GM18511 (cell line): Measurements from ENCODE around the gene PPFIA4.

Experiments
- ATAC-seq: cut with Tn5 transposase; IDR thresholded peaks from one replicate; pipeline ENCODE4 v1.9.1; 2021; ENCODE audit warnings: mild to moderate bottlenecking, moderate library complexity; ENCODE audit not compliant: unreplicated experiment

The PPFIA4 gene

GRCh38 chr1:203056012-203056411 lies 29.7 kb downstream of the PPFIA4 start:
- no peak for ATAC-seq

- no peak for ATAC-seq
These were observed 30.2 kb downstream of the PPFIA4 start for GRCh38 chr1:203056516-203056915.

GRCh38 chr1:203057911-203058675 lies 31.8 kb downstream of the PPFIA4 start:
- ATAC-seq, result no peak

GRCh38 chr1:203058676-203058935 lies 32.3 kb downstream of the PPFIA4 start:
- ATAC-seq, result no peak

GRCh38 chr1:203059485-203059884 lies 33.2 kb downstream of the PPFIA4 start:
- no peak for ATAC-seq

GRCh38 chr1:203060115-203060514 lies 33.8 kb downstream of the PPFIA4 start:
- ATAC-seq, result no peak

- ATAC-seq, result no peak
These were observed 37.0 kb downstream of the PPFIA4 start for GRCh38 chr1:203063287-203063686.

GRCh38 chr1:203065191-203065590 lies 38.9 kb downstream of the PPFIA4 start:
- ATAC-seq, result no peak

- no peak for ATAC-seq
These were observed 39.7 kb downstream of the PPFIA4 start for GRCh38 chr1:203065986-203066385.

- no peak for ATAC-seq
These were observed 40.7 kb downstream of the PPFIA4 start for GRCh38 chr1:203066965-203067364.

- no peak for ATAC-seq
These were observed 42.9 kb downstream of the PPFIA4 start for GRCh38 chr1:203069030-203069747.

- no peak for ATAC-seq
These were observed 45.8 kb downstream of the PPFIA4 start for GRCh38 chr1:203072002-203072602.

GRCh38 chr1:203072911-203073310 lies 46.6 kb downstream of the PPFIA4 start:
- no peak for ATAC-seq

- no peak for ATAC-seq
These were observed 47.2 kb downstream of the PPFIA4 start for GRCh38 chr1:203073469-203073868.

- no peak for ATAC-seq
These were observed 48.3 kb downstream of the PPFIA4 start for GRCh38 chr1:203074610-203075009.

GRCh38 chr1:203075236-203076030 lies 49.1 kb downstream of the PPFIA4 start:
- ATAC-seq, result no peak

GRCh38 chr1:203076031-203076511 lies 49.8 kb downstream of the PPFIA4 start:
- ATAC-seq, result no peak

- no peak for ATAC-seq
These were observed 51.1 kb downstream of the PPFIA4 start for GRCh38 chr1:203077367-203077766.

- no peak for ATAC-seq
These were observed 51.7 kb downstream of the PPFIA4 start for GRCh38 chr1:203077956-203078355.

GRCh38 chr1:203078478-203078877 lies 52.2 kb downstream of the PPFIA4 start:
- ATAC-seq, result no peak

GRCh38 chr1:203080456-203080855 lies 54.2 kb downstream of the PPFIA4 start:
- ATAC-seq, result no peak
